ENCODE data around the gene ABHD12B.
"Not testable (repeated sequence)": the region's sequence is repeated elsewhere in the genome, so short reads cannot be mapped to it uniquely, and the experiment has no call there.

ABHD12B gene

GRCh38 chr14:50897658-50898175 lies 25.9 kb downstream of the ABHD12B start:
- no peak for TF ChIP-seq ZNF274 (IDR thresholded peaks at IDR 0.05; ENCODE audit: low read depth, low read length)
- H3K4me3 ChIP-seq (ENCODE audit: low read length) = no peak overlapping the region

GRCh38 chr14:50901361-50901760 lies 29.5 kb downstream of the ABHD12B start:
- TF ChIP-seq ZNF274 (IDR thresholded peaks at IDR 0.05; ENCODE audit: low read depth, low read length) = no peak
- no peak overlapping the region for H3K4me3 ChIP-seq (ENCODE audit: low read length)

GRCh38 chr14:50904719-50905118 lies 32.9 kb downstream of the ABHD12B start:
- no peak overlapping the region for H3K4me3 ChIP-seq (ENCODE audit: low read length)
- no peak for TF ChIP-seq ZNF274 (IDR thresholded peaks at IDR 0.05; ENCODE audit: low read depth, low read length)

- no peak overlapping the region for H3K4me3 ChIP-seq (ENCODE audit: low read length)
- TF ChIP-seq ZNF274 (IDR thresholded peaks at IDR 0.05; ENCODE audit: low read depth, low read length) = no peak
Measured at GRCh38 chr14:50906326-50907065, 34.6 kb downstream of the ABHD12B start.

GRCh38 chr14:50910495-50911420 lies 38.9 kb downstream of the ABHD12B start:
- TF ChIP-seq ZNF274 (IDR thresholded peaks at IDR 0.05; ENCODE audit: low read depth, low read length) = no peak
- H3K4me3 ChIP-seq (ENCODE audit: low read length) = no peak overlapping the region

GRCh38 chr14:50917449-50917848 lies 45.6 kb downstream of the ABHD12B start:
- no peak overlapping the region for H3K4me3 ChIP-seq (ENCODE audit: low read length)
- no peak for TF ChIP-seq ZNF274 (IDR thresholded peaks at IDR 0.05; ENCODE audit: low read depth, low read length)

GRCh38 chr14:50919524-50919923 lies 47.7 kb downstream of the ABHD12B start:
- not testable (repeated sequence) for H3K4me3 ChIP-seq (ENCODE audit: low read length)

- no peak overlapping the region for H3K4me3 ChIP-seq (ENCODE audit: low read length)
- TF ChIP-seq ZNF274 (IDR thresholded peaks at IDR 0.05; ENCODE audit: low read depth, low read length) = no peak
Measured at GRCh38 chr14:50920482-50921230, 48.8 kb downstream of the ABHD12B start.

GRCh38 chr14:50922803-50923202 lies 51.0 kb downstream of the ABHD12B start:
- no peak overlapping the region for H3K4me3 ChIP-seq (ENCODE audit: low read length)
- TF ChIP-seq ZNF274 (IDR thresholded peaks at IDR 0.05; ENCODE audit: low read depth, low read length) = no peak

GRCh38 chr14:50924236-50924635 lies 52.4 kb downstream of the ABHD12B start:
- no peak for TF ChIP-seq ZNF274 (IDR thresholded peaks at IDR 0.05; ENCODE audit: low read depth, low read length)
- H3K4me3 ChIP-seq (ENCODE audit: low read length) = no peak overlapping the region

GRCh38 chr14:50924843-50925242 lies 53.0 kb downstream of the ABHD12B start:
- no peak overlapping the region for H3K4me3 ChIP-seq (ENCODE audit: low read length)
- no peak for TF ChIP-seq ZNF274 (IDR thresholded peaks at IDR 0.05; ENCODE audit: low read depth, low read length)

GRCh38 chr14:50926851-50927386 lies 55.1 kb downstream of the ABHD12B start:
- H3K4me3 ChIP-seq (ENCODE audit: low read length) = no peak overlapping the region
- TF ChIP-seq ZNF274 (IDR thresholded peaks at IDR 0.05; ENCODE audit: low read depth, low read length) = no peak

- no peak overlapping the region for H3K4me3 ChIP-seq (ENCODE audit: low read length)
- no peak for TF ChIP-seq ZNF274 (IDR thresholded peaks at IDR 0.05; ENCODE audit: low read depth, low read length)
Measured at GRCh38 chr14:50928002-50928635, 56.3 kb downstream of the ABHD12B start.

All from GM08714 (cell line).